Astrocyte (in vitro differentiated cells and primary cell): ENCODE results near the gene PNPLA7.

ENCODE experiments used
- EZH2 ChIP-seq: IDR thresholded peaks from 2 replicates; pipeline ENCODE4 v1.6.1; 2012; ENCODE audit warnings: mild to moderate bottlenecking, low read length, inconsistent platforms; ENCODE audit not compliant: insufficient read depth
- TF ChIP-seq, protein P1 (sequence below): IDR thresholded peaks from 2 replicates; pipeline ENCODE4 v1.5.1; 2011; ENCODE audit warnings: low read depth, mild to moderate bottlenecking, inconsistent platforms, low read length, moderate library complexity; ENCODE audit not compliant: insufficient read depth

DNA sequence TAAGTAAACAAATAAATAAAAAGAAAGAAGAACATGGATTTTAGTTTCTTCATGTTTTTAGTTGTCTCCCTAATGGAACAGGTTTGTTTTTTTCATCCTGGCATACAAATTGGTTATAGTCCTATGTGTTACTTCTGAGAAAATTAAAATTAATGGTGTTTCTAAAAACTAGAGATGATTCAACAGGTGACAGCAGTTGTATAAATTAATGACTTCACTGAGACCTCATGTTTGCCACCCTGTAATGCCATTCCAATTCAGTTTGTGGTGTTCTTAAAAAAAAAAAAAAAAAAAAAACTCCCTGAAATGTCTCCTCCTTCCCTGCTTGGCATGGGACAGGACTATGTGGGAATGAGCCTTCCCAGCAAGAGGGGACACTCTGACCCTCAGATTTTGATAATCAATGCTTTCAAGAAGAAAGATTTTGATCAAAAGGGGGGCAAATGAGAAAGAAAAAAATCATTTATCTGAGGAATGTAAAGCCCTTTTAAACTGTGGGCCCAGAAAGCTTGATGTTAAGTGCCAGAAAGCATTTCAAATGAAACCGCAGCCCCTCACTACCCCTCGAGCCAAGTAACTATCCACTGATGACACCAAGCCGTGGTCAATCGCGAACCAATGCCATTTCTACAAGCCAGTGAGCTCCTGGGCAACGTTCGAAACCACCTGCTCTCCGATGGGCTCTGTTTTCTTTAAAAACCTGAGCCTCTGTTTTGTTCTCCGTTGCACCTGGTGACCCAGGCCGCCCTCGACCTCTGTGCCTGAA is 128.2 kb downstream of the PNPLA7 start:
- no peak for TF ChIP-seq EZH2
- TF ChIP-seq, protein P1, sequence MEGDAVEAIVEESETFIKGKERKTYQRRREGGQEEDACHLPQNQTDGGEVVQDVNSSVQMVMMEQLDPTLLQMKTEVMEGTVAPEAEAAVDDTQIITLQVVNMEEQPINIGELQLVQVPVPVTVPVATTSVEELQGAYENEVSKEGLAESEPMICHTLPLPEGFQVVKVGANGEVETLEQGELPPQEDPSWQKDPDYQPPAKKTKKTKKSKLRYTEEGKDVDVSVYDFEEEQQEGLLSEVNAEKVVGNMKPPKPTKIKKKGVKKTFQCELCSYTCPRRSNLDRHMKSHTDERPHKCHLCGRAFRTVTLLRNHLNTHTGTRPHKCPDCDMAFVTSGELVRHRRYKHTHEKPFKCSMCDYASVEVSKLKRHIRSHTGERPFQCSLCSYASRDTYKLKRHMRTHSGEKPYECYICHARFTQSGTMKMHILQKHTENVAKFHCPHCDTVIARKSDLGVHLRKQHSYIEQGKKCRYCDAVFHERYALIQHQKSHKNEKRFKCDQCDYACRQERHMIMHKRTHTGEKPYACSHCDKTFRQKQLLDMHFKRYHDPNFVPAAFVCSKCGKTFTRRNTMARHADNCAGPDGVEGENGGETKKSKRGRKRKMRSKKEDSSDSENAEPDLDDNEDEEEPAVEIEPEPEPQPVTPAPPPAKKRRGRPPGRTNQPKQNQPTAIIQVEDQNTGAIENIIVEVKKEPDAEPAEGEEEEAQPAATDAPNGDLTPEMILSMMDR: no peak
